NCI-H2081 (cell line): Measurements from ENCODE around the gene LPIN3.
"Not testable (repeated sequence)": the region's sequence is repeated elsewhere in the genome, so short reads cannot be mapped to it uniquely, and the experiment has no call there.

Experiments
- DNase-seq, 2 experiments: peaks; one replicate each; lab custom pipeline; 2025; lab: John Stamatoyannopoulos, UW

LPIN3 gene, protein sequence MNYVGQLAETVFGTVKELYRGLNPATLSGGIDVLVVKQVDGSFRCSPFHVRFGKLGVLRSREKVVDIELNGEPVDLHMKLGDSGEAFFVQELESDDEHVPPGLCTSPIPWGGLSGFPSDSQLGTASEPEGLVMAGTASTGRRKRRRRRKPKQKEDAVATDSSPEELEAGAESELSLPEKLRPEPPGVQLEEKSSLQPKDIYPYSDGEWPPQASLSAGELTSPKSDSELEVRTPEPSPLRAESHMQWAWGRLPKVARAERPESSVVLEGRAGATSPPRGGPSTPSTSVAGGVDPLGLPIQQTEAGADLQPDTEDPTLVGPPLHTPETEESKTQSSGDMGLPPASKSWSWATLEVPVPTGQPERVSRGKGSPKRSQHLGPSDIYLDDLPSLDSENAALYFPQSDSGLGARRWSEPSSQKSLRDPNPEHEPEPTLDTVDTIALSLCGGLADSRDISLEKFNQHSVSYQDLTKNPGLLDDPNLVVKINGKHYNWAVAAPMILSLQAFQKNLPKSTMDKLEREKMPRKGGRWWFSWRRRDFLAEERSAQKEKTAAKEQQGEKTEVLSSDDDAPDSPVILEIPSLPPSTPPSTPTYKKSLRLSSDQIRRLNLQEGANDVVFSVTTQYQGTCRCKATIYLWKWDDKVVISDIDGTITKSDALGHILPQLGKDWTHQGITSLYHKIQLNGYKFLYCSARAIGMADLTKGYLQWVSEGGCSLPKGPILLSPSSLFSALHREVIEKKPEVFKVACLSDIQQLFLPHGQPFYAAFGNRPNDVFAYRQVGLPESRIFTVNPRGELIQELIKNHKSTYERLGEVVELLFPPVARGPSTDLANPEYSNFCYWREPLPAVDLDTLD

DNA sequence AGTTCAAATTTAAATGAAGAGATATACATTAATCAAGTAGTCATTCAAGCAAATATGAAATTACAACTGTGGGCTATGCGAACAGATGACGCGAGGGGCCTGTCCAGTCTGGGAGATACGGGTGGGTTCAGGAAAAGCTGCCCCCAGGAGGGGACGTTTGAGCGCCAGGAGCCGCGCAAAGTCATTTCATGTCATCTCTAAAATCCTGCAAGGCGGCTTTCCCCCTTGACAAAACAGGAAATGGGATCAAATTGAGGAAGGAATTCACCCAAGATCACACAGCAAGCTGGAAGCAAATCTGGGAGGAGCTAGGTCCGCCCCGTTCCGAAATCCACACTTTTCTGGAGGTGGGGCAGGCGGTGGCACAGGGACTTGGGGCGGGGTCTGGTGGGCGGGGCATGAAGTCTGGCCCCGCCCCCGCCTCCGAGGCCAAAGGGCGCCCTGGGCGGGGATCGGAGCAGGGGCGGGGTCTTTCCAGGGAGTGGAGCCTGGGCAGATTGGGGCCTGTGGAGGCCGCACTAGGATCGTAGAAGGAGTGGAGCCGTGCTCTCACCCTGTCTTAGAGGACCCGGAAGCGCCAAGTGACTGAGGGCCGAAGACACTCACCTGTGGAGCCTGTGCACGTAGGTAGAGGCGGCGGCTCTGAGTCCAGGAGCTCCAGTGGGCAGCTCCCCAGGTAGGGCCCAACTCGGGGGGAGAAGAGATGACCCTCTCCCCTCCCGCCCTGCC is at the start of gene LPIN3:
Gene LPIN3, plus strand, starts transcription at position 495 of the 729 bp plus-strand sequence. CDS start 4,983 bp downstream, outside the sequence.
- DNase-seq = peak; percentile 45 to 65

DNA sequence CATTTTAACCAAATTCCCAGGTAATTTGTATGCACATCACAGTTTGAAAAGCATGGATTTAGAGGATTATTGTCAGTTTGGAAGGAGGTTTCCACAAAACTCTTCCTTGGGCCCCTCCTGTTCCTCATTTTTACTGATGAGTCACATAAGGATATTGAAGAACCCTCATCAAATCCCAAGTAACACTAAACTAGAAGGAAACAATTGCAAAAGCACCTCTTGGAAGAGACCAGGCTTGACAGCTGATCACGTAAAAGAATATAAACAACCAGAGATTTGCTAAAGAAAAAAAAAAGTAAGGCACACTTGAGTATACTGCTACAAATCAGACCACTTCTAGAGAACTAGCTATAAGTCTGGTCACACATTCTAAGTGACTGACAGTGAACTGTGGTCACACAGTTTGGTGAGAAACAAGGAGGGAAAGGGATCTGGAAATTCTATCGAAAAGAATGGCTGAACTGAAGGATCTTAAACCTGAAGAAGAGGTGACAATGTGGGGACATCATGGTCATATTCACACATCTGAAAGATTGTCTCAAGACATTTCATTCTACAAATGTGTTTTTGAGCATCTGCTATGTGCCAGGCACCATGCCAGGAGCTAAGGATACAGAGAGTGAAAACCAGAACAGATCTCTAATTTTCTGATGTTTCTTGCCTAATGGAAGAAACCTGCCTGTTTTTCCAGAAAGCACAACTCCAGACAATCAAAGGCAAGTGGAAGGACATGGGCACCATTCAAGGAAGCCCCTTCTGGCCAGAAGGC is 47.2 kb upstream of the LPIN3 start:
- no peak for DNase-seq

DNA sequence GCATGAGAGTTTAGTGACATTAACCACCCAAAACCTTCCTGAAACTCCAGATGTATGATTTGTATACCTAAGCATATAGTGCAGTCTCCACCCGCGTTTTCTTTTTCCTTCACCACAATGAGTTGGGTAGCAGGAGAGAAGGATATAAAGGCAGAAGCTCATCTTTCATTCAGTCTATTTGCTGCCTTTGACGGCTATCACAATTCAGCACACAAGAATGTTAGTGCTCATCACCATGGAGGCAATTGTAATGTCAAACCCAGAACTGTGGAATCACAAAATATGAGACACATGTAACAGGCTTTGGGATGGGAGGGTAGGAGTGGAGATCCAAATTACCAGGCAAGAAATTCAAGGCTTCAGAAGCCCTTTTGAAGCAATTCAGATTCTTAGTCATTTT is 40.7 kb upstream of the LPIN3 start:
- DNase-seq = no peak

DNA sequence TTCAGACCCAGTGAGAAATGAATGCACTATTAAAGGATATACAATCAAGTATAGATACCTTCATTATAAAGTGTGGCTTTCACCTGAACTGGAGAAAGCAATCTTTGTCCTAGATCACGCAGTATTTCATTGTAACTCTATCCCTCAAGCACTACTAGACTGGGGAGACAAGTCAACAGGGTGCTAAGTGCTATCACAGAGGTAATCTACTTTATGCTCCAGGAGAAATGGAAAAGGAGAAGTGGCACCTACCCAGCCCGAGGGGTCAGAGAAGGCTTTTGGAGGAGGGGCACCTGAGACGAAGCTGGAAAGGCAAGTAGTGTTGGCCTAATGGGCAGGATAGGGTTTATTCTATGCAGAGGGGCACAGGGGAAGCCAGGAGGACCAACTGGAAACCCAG is 40.2 kb upstream of the LPIN3 start:
- no peak for DNase-seq

DNA sequence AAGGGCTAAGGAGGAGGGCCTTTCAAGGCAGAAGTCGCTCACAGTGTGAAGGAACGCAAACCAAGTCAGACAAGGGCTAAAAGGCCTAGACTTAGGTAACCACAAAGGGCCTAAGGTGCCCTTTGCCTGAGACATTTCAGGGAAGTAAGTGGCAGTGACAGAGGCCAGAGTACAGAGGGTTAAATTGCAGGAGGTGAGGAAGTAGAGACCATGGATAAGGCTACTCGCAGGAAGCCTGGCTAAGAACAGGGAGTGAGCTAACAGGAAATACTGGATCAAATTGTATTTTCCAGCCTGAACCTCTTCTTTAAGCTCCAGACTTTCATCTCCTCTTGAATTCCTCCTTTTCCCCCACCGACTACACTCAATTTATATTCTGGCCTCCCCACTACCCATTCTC is 39.7 kb upstream of the LPIN3 start:
- no peak for DNase-seq

DNA sequence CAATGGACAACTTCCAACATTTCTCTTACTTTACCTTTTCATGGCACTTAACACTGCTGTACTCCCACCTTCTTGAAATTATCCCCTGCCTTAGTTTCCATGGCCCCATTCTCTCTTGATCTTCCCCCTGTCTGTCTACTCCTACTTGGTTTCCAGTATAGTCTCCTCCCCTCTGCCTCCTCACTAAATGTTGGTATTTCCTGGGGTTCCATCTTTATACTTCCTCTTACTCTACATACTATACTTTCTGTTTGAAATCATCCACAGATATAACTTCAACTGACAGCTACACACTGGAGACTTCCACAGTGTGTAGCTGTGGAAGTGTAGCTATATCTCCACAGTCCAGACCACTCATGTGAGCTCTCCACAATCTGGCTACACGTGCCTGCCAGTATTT is 36.6 kb upstream of the LPIN3 start:
- no peak for DNase-seq

DNA sequence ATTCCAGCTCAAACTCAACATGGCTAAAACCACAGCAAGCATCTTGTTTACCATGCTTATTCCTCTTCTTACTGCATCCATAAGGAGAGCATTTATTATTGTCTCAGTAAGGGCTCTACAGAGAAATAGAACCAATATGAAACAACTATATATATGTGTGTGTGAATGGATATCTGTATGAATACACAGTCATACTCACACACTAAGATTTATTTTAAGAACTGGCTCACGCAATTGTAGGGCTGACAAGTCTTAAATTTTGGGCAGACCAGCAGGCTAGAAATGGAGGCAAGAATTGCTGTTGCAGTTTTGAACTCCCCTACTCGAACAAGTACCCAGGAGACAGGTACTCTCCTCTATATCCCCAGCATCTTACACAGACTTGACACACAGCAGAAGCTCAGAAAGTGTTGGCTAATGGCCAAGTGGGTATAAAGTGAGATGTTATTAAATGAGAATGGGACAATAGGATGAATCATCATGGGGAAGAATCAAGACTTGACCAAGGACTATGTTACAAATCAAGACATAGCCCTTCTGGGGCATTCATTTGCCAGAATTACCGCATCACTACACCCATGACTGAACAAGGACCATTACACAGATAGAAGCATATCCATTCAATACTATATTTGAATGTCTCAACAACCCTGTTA is 36.1 kb upstream of the LPIN3 start:
- DNase-seq = no peak

DNA sequence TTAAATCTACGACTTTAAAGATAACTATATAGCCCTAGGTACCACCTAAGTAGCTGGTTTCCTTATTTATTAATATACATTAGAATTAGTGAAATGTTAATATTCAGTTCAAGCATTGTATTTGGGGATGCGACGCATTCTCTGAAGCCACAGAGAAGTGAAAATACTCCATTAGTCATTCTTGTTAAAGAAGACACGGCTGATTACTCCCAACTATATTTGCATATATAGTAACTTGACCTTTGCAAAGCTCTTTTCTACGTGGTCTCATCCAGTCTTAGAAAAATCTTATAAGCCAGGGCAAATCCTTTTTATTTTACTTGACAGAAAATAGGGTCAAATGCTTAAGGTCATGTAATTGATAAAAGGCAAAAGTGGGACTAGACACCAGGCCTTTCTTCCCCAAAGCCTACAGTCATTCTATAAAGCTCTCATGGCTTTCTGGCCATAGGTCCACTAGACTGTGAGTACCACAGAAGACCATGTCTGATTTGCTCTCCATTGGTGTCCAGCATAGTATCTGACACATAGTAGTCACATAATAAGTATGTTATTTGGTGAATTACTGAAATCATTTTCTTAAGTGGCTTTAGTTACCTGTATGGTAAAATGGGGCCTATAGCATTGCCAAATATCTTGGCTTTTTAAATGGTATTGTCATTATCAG is 34.4 kb upstream of the LPIN3 start:
- no peak for DNase-seq

DNA sequence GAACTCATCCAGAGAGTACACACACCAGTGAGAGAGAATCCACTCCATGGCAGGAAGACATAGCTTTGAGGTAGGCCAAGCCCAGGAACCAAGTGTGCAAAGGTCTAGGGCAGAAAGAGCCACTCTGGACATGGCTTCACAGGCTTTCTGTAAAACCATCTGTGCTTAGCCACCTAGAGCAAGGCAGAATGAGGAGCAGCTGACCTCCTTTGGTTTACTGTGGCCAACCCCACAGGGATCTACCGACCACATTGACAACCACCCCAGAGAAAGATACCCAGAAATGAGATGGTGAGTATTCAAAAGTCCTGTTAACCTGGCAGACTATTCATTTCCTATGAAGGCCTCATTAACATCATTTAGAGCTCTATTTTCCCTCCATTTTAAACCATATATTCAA is 33.6 kb upstream of the LPIN3 start:
- no peak for DNase-seq

DNA sequence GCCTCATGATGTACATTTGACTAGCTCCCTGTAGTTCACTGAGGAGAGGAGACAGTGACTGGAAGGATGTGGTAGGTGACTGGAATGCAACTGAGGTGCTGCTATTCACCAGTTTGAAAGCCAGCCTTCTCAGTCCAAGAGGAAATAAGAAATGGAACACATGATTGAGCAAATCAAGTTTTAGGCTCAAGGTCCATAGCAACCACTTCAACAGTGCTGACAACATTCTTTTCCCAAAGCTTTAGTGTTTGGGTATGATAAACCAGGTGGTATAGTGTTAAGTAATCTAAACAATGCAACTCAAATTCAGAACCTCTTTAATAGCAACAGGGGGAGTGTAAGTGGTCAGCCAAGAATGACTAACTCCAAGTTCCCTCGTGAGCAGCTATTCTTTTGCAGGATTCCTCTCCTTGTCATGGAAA is 32.3 kb upstream of the LPIN3 start:
- no peak for DNase-seq

DNA sequence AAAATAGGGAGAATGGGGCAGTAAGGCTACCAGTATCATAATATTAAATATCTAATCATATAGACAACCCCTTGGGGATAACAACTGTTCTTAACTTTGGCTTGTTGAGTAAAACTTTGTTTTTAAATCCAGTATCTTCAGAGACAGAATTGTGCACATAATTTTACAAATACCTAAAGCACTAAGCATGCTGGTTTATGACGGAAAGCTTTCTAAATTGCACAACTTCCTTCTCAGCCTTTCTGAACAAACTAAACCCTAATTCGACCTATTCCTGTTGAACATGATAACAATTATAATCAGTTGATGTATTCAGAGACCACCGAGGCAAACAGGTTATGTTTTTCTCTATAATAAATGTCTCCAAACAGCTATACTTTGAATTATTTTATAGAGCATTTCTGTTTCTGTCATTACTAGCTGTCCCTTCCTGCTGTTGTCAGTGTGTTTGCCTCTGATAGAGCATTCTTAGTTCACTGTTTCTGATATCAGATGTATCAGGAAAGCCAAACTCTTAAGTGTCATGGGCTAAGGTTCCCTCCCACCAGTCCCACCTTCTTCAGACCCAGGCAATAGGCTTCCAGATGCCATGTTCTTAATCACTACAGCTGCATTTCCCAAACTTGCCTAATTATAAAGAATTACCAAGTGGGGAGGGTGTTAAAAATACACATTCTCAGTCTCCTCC is 31.8 kb upstream of the LPIN3 start:
- DNase-seq = no peak

DNA sequence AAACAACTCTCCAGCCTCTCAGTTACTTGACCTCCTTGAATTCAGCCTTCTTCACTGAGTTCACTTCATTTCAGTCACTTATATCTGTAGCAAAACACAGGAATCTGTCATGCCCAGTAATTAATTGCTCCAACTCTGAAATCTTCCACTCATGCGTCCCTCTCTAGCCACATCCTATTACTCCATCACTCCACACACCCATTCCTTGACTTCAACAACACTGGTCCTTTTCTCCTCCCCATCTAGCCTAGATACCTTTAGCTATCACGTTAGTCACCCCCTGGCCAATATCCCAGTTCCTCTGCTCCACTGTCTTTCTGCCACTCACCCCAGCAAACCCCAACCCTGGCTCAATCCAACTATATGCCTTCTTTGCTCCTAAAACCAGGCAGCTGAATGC is 30.8 kb upstream of the LPIN3 start:
- DNase-seq = no peak

DNA sequence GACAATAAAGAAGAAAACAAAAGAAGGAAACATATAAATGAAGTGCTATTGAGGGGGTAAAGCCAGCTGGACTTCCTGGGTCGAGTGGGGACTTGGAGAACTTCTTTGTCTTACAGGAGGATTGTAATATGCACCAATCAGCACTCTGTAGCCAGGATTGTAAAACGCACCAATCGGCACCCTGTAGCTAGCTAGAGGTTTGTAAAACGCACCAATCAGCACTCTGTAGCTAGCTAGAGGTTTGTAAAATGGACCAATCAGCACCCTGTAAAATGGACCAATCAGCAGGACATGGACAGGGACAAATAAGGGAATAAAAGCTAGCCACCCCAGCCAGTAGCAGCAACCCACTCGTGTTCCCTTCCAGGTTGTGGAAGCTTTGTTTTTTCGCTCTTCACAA is 28.6 kb upstream of the LPIN3 start:
- DNase-seq = not testable (repeated sequence)

DNA sequence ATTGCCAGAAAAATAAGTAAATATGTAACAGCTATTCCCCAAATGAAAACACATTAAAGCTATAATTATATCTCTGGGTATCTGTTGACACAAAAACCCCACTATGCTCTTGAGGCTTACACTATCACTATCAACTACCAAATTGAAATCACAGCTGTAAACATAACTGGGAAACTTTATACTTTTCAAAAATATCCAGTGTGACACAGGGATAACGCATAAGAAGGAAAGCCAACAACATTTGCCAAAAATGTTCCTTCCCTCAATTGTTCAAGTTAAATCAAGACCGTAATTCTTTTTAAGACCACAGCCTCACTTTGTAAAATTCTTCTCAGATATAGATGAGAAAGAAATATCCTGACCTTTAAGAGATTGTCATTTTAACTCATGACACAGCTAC is 26.2 kb upstream of the LPIN3 start:
- DNase-seq = no peak

DNA sequence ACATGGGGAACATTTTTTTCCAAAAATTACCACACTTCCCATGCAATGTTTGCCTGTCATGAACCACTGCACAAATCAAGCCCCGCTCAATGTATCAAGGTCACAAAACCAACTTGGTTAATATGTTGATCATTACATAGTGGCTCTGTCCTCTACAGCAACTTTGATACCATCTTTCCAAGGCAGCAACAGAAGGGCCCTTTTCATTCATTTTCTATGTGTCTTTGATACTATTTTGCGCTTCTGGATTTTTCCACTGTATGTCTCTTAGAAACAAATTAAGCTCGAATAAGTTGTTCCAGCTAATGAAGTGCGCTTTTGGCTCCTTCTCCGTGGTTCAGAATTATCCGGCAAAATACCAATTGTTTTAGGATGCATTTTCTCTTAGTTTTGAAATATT is 24.6 kb upstream of the LPIN3 start:
- DNase-seq = no peak

DNA sequence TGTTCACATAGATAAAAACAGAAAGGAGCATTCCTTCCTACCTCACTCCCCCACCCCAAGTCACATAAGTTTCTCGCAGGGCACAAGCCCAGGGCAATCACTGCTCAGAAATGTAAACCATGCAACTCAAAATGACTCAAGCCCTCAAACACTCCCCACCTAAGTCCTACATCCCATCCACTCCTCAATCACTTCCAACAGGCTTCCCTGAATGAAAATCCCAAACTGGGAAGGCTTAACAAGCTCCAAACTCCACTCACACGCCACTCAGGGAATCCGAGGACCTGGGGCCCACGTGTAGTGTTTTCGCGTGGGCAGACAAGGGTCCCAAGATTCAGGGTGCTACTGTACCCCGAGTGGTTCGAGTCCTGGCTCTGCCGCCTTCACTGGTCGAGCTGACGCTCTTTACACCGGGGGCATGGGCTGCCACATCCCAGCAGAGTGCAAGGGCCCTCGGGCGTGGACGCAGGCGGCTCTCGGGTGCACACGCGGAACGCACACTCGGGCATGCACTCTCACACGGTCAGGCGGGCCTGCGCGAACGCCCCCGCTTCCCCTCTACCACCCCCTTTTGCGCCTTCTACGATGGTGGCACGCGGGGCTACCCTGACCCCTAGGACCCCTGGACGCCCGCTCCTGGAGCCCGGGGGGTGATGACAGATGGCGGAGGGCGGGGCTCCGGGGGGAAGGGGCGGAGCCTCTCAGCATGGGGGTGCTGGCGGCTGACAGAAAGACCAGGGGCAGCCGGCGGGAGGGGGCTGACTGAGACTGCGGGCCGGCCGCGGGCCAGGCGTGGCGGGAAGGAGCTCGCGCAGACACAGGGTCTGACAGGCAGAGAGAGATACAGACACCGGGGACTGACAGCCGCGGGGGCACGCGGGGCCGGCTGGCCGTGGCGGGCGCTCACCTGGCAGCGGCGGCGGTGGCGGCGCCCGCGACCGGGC is 23.7 kb upstream of the LPIN3 start:
- peak; percentile 55 to 61 for DNase-seq

DNA sequence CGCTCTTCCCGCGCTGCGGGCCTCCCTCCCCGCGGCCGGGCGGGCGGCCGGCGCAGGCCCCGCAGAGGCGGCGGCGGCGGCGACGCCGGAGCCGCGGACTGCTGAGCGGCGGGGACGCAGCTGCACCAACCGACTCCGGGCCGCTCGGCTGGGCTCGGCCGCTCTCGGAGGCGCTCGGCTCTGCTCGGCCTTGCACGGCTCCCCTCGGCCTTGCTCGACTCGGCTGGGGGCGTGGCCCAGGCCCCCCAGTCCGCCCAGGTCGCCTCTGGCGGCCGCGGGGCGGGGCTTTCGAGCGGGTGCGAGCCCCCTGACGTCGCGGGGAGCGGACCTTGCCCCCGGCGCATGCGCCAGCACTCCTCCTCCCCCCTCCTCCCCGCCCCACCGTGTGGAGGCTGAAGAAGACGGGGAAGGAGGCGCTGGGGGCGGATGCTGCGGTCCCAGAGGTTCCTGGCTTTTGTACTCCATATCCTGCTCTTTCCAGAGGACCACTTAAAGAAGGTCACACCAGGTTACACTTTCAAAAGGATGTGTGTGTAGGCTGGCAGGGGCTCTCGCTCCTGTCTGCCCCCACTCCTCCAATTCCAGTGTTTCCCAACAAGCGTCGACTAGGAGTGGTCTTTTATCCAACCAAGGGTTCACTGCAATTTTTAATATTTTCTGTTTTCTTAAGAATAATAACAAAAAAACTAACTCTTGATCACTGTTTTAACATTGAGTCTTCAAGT is 22.9 kb upstream of the LPIN3 start, which contains the start of gene ZHX3:
Gene ZHX3, minus strand, starts transcription at position 186 of the 725 bp plus-strand sequence. CDS start 112,815 bp downstream, outside the sequence.
- peak; percentile 96 to 97 for DNase-seq

DNA sequence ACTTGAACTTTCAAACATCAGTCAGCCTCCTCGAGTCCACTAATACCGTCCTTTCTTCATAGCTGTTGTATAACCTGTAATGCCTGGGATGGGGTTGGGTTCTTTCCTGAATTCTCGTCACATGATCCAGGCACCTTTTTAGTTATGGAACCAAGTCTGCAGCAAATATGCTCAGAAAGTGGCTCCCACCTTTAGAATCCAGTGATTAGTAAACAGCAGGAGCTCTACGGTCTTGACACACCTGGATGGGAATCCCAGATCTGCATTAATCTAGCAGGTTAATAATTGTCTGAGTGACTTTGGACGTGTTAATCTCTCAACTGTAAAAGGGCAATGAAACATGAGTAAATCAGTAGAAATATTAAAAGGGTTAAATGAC is 22.4 kb upstream of the LPIN3 start:
- DNase-seq = no peak
